Measurements from ENCODE around the gene RFC4. TPM values are rescaled to one million over a fixed set of nuclear protein-coding genes. Genes with fewer than 3 reads are reported as not detected.

RFC4 gene
- total RNA-seq, result 13.4 and 22.9 TPM in 2 replicates

GRCh38 chr3:186806089-186807055 lies at the start of gene RFC4:
TSS of gene RFC4 (minus strand) at chr3:186806482. CDS start at chr3:186804713, 1,769 bp downstream.

GRCh38 chr3:186842426-186843038 lies 36.2 kb upstream of the RFC4 start, which contains the start of gene ADIPOQ:
TSS of gene ADIPOQ (plus strand) at chr3:186842710. CDS start at chr3:186853059, 10,349 bp downstream.

GRCh38 chr3:186783058-186783730 lies 23.1 kb downstream of the RFC4 start, which contains the start of gene EIF4A2:
TSS of gene EIF4A2 (plus strand) at chr3:186783577. CDS start at chr3:186783611, 34 bp downstream.

Small RNA genes within 50 kb of the gene (small RNA-seq; reads per million reads assigned to genes)
- gene RF00092 (not detected), gene RNU6-1105P (not detected), gene SNORA4 (not detected), gene SNORA63 (not detected), gene SNORA81 (not detected), gene SNORD2 (not detected)

Other genes starting within 250 kb of the RFC4 start
- 16.3 and 23.8 TPM in 2 replicates for gene TBCCD1, start 239.1 kb downstream of the RFC4 start, total RNA-seq
- 41.8 and 56.0 TPM in 2 replicates for gene DNAJB11, start 235.8 kb downstream of the RFC4 start, total RNA-seq
- gene AHSG, start 193.4 kb downstream of the RFC4 start, total RNA-seq, result not detected in 2 replicates
- gene FETUB, start 166.1 kb downstream of the RFC4 start, total RNA-seq, result not detected in 2 replicates
- gene HRG, start 140.5 kb downstream of the RFC4 start, total RNA-seq, result not detected in 2 replicates
- gene KNG1, start 89.1 kb downstream of the RFC4 start, total RNA-seq, result not detected in 2 replicates
- gene EIF4A2, start 22.9 kb downstream of the RFC4 start, total RNA-seq, result 383 and 453 TPM in 2 replicates
- not detected in 2 replicates for gene ADIPOQ, start 36.2 kb upstream of the RFC4 start, total RNA-seq
- 84.9 and 106 TPM in 2 replicates for gene ST6GAL1, start 124.0 kb upstream of the RFC4 start, total RNA-seq